Colonic mucosa (tissue), 4 donors: ENCODE measurements around the gene NPPB. TPM values are rescaled to one million over a fixed set of nuclear protein-coding genes. Genes with fewer than 3 reads are reported as not detected.
A peak's percentile ranks its signal among the peaks of the same experiment; 100 is the strongest.

Experiments
- DNase-seq: peaks from one replicate; pipeline ENCODE4 v3.0.0-alpha.2; 2020
- H3K27ac ChIP-seq: fragments of 200-600 bp; one replicate; pipeline ENCODE4 v1.8.0; 2021
- H3K27me3 ChIP-seq: fragments of 200-600 bp; one replicate; pipeline ENCODE4 v1.8.0; 2021
- H3K36me3 ChIP-seq: fragments of 200-600 bp; one replicate; pipeline ENCODE4 v1.8.0; 2021
- H3K4me1 ChIP-seq: fragments of 200-600 bp; one replicate; pipeline ENCODE4 v1.8.0; 2021; ENCODE audit warnings: mild to moderate bottlenecking
- H3K4me3 ChIP-seq: fragments of 200-600 bp; one replicate; pipeline ENCODE4 v1.8.0; 2021
- H3K9ac ChIP-seq, 2 donors: one replicate each; pipeline ENCODE4 v1.7.0; 2013; ENCODE audit warnings: control low read depth in 2 of 2, low read depth in 2 of 2, low read length in 2 of 2
- H3K9me3 ChIP-seq: fragments of 200-600 bp; one replicate; pipeline ENCODE4 v1.8.0; 2021
- CTCF ChIP-seq: fragments of 200-600 bp; IDR thresholded peaks from one replicate; pipeline ENCODE4 v1.8.0; 2022; ENCODE audit warnings: antibody characterized with exemption, mild to moderate bottlenecking
- intact Hi-C: fragments of 100-400 bp; cut with DNase I; formaldehyde crosslinking; loops from one replicate; pipeline ENCODE4 v1.14.1; 2022
- total RNA-seq, 2 donors: library from RNA; stranded (reverse); fragmentation: NEBNext Ultra II Directional in 1 of 2; extraction: Animal tissue kit (Norgen Biotek cat#: 25700) in 1 of 2; gene quantifications; one replicate each; pipeline ENCODE4 v1.2.1, GENCODE V29; 2021
- donor health status: healthy.
- donor health status: DM: no; HTN: no; CAD: no.
- donor health status: DM: no; HTN: no; CAD: no.

The NPPB gene
- total RNA-seq, 2 donors from 2014 or later: not detected

- no peak for TF ChIP-seq CTCF
- no peak overlapping the region for H3K4me3 ChIP-seq
- intact Hi-C loops: no loop called here
- H3K27ac ChIP-seq: no peak overlapping the region
- no peak overlapping the region for H3K9ac ChIP-seq
- H3K9me3 ChIP-seq: no peaks in the 10 kb centered on the region
- DNase-seq: no peak
- H3K36me3 ChIP-seq: no peaks in the 10 kb centered on the region
- H3K27me3 ChIP-seq: no peaks in the 10 kb centered on the region
- H3K4me1 ChIP-seq: no peaks in the 10 kb centered on the region
Observed at GRCh38 chr1:11885916-11886315, 27.2 kb upstream of the NPPB start.

- peak; percentile 72 for DNase-seq
- H3K9me3 ChIP-seq: no peaks in the 10 kb centered on the region
- intact Hi-C loops: no loop called here
- no peak for TF ChIP-seq CTCF
- no peak overlapping the region for H3K4me3 ChIP-seq
- H3K27ac ChIP-seq: no peak overlapping the region
- no peaks in the 10 kb centered on the region for H3K4me1 ChIP-seq
- H3K27me3 ChIP-seq: no peaks in the 10 kb centered on the region
- no peak overlapping the region for H3K9ac ChIP-seq
- H3K36me3 ChIP-seq: no peaks in the 10 kb centered on the region
Observed at GRCh38 chr1:11882814-11883538, 24.2 kb upstream of the NPPB start.

GRCh38 chr1:11881749-11882441, 23.1 kb upstream of the NPPB start:
- Histone ChIP-seq H3K27ac (no peak overlapping the region), H3K36me3 (no peaks in the 10 kb centered on the region), H3K4me1 (no peaks in the 10 kb centered on the region), H3K9me3 (no peaks in the 10 kb centered on the region), H3K4me3 (no peak overlapping the region), H3K27me3 (no peaks in the 10 kb centered on the region), H3K9ac (no peak overlapping the region)
- no peak for TF ChIP-seq CTCF
- DNase-seq: no peak
- intact Hi-C loops: no loop called here

GRCh38 chr1:11880911-11881748, 22.4 kb upstream of the NPPB start:
- Histone ChIP-seq H3K36me3 (no peaks in the 10 kb centered on the region), H3K27me3 (no peaks in the 10 kb centered on the region), H3K9ac (no peak overlapping the region), H3K9me3 (no peaks in the 10 kb centered on the region), H3K4me1 (no peaks in the 10 kb centered on the region), H3K4me3 (no peak overlapping the region), H3K27ac (no peak overlapping the region)
- intact Hi-C loops: no loop called here
- no peak for DNase-seq
- no peak for TF ChIP-seq CTCF

GRCh38 chr1:11880181-11880575, 21.4 kb upstream of the NPPB start:
- no peak overlapping the region for H3K27ac ChIP-seq

More at GRCh38 chr1:11880181-11880575, 21.4 kb upstream of the NPPB start:
- Histone ChIP-seq H3K4me3 (no peak overlapping the region), H3K36me3 (no peaks in the 10 kb centered on the region), H3K27me3 (no peaks in the 10 kb centered on the region), H3K9ac (no peak overlapping the region), H3K4me1 (no peaks in the 10 kb centered on the region), H3K9me3 (no peaks in the 10 kb centered on the region)
- no peak for TF ChIP-seq CTCF
- intact Hi-C loops: no loop called here
- no peak for DNase-seq
